ENCODE data around the gene CSK. TPM values are rescaled to one million over a fixed set of nuclear protein-coding genes. Genes with fewer than 3 reads are reported as not detected.
A peak's percentile ranks its signal among the peaks of the same experiment; 100 is the strongest.

Gene CSK
- total RNA-seq, 1 experiment from 2014 or later: 21.4 TPM

- no peak for DNase-seq (ENCODE audit: low read depth)
These were observed 19.6 kb downstream of the CSK start for GRCh38 chr15:74801311-74801997.

GRCh38 chr15:74802290-74802689, 20.4 kb downstream of the CSK start:
- DNase-seq (ENCODE audit: low read depth): no peak

DNA sequence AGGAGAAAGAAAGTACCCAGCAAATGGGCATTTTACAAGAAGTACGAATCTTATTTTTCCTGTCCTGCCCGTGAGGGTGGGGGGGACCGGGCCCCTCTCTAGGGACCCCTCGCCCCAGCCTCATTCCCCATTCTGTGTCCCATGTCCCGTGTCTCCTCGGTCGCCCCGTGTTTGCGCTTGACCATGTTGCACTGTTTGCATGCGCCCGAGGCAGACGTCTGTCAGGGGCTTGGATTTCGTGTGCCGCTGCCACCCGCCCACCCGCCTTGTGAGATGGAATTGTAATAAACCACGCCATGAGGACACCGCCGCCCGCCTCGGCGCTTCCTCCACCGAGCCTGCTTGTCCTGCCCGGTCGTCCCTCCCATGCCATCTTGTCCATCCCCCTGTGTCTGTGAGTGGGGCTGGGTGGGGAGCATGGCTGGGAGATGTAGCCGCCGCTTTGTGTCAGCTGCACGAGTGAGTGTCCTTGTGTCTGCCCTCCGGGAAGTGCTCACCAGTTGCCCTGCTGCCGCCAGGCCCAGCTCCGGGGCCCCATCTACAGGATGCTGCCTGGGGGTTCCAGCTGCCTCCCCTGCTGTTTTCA, 21.1 kb downstream of the CSK start:
- DNase-seq (ENCODE audit: low read depth): no peak

DNA sequence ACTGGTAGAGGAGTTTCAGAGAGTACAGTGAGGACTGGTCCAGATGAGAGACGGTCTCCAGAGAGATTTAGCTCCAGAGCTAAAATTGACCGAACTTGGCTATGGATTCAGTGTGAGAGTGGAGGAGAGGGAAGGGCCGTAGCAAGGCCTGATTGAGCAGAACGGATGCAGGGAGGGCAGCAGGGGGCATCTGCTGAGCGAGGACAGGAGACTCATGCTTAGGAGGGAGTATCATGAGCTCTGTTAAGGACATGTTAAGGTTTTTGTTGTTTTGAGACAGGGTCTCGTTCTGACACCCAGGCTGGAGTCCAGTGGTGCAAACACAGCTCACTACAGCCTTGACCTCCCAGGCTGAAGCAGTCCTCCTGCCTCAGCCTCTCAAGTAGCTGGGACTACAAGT, 23.1 kb downstream of the CSK start:
- DNase-seq (ENCODE audit: low read depth): no peak

DNA sequence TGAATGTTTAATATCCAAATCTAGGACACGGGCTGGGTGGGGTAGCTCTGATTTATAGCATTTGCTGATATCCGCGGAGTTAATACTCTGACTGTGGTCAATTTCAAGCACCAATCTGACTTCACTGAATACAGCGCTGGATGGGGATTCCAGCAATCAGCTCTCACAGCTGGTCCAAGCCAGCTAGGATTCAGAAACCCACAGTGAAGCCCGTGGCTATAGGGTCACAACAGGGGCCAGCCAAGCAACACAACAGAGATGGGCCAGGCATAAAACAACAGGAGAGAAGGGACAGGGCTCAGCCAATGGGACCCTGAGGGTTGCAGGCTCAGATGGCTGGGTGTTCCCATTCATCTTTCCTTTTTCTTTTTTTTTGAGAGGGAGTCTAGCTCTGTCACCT, 25.4 kb downstream of the CSK start:
- peak; percentile 29 for DNase-seq (ENCODE audit: low read depth)

GRCh38 chr15:74808078-74808839, 26.4 kb downstream of the CSK start:
- DNase-seq (ENCODE audit: low read depth): no peak

- no peak for DNase-seq (ENCODE audit: low read depth)
These were observed 27.0 kb downstream of the CSK start for GRCh38 chr15:74808840-74809229.

- no peak for DNase-seq (ENCODE audit: low read depth)
These were observed 27.4 kb downstream of the CSK start for GRCh38 chr15:74809242-74809641.

GRCh38 chr15:74809956-74810355, 28.1 kb downstream of the CSK start:
- peak; percentile 34 for DNase-seq (ENCODE audit: low read depth)

- no peak for DNase-seq (ENCODE audit: low read depth)
These were observed 30.7 kb downstream of the CSK start, which contains the start of gene LMAN1L for GRCh38 chr15:74812533-74812932. Gene LMAN1L (plus strand): TSS chr15:74812835. CDS start chr15:74812855, 20 bp downstream.

DNA sequence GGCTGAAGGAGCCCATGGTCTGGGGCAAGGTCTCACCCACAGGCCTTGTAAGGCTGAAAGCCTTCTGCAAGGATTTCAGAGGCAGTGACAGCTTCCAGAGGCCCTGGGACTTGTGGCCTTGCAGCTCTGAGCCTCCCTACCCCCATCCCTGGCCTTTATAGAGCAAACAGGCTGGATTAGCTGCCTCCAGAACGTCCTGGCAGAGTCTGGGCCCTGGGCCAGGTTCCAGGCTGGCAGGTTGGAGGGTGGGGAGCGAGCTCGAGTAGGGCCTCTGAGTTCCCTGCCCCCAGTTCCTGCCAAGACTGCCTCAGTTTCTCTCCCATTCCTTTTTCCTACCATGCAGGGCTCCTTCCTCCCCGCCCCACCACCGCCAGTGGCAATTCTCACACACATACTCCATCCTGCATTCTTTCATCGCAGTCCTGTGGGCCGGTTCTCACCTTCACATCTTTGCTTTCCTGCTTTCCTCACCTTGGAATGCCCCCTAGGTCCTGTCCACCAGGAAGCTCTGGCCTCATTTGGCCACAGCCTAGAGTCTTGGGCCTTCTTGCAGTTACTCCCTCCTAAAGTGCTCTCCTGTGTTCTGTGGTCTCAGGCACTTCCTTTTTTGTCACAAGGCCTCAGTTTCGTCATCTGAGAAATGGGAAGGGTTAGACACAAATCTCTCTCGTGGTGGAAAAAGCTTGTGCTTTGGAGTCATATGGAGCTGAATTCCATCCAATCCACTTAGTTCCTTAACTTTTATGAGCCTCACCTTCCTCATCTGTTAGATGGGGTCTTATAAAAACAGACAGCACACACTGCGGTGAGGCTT, 33.4 kb downstream of the CSK start:
- DNase-seq (ENCODE audit: low read depth): no peak

DNA sequence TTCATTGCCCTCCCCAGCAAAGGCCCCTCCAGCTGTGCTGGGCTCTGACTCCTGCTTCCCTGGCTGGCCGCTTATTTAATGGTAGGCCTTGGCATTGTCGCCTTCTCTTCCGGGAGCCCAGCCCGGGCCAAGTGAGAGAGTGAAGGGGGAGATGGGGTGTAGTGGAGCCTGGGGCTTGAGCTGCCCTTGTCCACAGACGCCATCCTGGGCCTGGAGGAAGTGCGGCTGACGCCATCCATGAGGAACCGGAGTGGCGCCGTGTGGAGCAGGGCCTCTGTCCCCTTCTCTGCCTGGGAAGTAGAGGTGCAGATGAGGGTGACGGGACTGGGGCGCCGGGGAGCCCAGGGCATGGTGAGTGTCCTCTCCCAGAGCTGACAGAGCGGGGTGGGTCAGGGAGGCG, 34.1 kb downstream of the CSK start:
- no peak for DNase-seq (ENCODE audit: low read depth)

DNA sequence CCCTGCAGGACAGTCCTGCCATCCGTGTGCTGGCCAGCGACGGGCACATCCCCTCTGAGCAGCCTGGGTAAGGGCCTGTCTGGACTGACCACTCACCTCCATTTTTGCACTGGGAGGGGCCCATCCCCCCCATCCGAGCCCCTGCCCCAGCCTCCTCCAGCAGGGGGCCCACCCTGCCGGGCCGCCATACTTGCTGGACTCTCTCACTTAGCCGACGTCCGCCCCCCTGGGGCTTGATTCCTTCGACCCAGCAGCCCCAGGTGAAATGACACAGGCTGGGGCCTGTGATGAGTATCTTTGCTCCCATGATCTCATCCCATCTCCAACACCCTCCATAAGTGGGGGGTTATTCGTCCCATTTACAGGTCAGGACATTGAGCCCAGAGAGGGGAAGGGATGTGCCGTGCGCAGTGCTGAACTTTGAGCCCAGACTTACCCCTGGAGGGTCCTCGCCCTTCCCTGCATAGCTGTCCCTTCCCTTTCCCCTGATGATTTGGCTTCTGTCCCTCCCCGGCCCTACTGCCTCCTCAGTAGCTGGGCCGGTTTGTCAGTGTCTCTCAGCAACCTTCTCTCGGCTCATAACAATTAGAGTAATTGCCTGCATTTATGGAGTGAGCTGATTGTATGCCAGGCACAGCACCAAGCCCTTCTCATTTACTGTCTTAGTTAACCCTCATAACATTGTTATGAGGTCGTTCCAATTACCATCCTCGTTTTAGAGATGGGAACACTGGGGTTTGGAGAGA, 34.9 kb downstream of the CSK start:
- DNase-seq (ENCODE audit: low read depth): no peak

DNA sequence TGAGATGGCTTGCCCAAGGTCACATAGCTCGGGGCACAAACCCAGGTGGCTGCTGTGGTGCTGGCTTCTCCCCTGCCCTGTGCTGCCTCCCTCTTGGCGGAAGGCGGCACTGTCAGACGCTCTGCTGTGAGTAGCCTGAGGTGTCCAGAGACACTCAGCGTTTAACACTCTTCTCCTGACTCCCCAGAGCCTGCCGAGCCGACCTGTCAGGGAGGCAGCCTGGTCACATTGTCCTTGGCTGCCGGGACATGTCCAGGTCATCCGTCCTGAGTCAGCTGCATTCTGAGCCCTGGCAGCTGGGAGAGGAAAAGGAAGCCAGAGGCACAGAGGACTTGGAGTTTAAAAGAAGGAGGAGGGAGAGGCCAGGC, 35.5 kb downstream of the CSK start:
- peak; percentile 47 for DNase-seq (ENCODE audit: low read depth)

GRCh38 chr15:74820056-74820455, 38.2 kb downstream of the CSK start:
- no peak for DNase-seq (ENCODE audit: low read depth)

DNA sequence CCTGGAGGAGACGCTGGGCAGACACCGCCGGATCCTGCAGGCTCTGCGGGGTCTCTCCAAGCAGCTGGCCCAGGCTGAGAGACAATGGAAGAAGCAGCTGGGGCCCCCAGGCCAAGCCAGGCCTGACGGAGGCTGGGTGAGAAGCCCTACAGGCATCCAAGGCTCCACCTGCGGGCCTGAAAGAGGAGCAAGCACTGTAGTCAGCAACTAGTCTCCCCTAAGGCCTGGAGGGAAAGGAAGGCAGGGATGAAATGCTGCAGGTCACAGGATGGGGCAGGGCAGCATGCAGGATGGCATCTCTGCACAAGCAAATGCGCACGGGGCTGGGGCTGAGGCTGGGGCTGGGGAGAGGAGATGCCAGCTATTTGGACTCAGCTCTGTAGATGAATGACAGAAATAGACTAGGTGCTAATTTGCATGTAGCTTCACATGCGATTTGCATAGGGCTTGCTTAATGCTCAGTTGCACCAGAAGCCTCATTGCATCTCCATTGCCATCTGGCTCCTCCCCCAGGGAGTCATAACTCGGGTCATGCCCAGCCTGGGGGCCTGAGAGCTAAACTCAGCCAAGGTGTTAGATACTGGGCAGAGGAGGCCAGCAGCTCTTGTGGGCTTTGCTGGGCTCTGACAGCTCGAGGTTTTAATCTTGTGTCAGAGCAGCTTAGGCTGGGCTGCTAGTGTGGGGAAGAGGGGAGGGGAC, 39.4 kb downstream of the CSK start:
- DNase-seq (ENCODE audit: low read depth): peak; percentile 26

DNA sequence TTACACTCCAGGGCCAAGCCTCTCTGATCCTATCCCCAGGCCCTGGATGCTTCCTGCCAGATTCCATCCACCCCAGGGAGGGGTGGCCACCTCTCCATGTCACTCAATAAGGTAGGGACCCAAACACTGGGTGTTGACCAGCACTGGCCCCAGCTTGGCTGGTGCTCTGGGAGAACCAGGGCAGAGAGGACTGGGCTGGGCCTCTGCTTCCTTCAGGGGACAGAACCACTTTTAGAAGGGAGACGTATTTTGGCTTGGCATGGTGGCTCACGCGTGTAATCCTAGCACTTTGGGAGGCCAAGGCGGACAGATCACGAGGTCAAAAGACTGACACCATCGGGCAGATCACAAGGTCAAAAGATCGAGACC, 39.9 kb downstream of the CSK start:
- DNase-seq (ENCODE audit: low read depth): no peak

GRCh38 chr15:74822233-74822632, 40.4 kb downstream of the CSK start:
- no peak for DNase-seq (ENCODE audit: low read depth)

- DNase-seq (ENCODE audit: low read depth): no peak
These were observed 41.4 kb downstream of the CSK start for GRCh38 chr15:74823324-74823723.

DNA sequence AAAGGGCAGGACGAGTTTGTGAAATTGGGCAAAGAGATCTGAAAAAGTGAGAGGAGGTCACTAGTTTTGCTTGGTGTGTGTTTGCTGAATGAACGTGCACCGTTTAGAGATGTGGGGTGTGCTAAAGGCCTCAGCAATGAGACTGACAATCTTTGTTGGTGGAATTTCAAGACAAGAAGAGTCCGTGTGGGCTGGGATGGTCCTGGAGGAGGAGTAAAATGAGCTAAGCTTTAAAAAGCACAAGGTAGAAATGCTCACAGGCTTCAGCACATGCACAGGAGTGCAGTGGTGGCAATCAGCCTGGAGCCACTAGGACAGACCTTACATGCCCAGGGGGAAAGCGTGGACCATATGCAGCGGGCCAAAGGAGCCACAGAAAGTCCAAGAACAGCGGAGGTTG, 43.1 kb downstream of the CSK start:
- no peak for DNase-seq (ENCODE audit: low read depth)

- no peak for DNase-seq (ENCODE audit: low read depth)
These were observed 44.0 kb downstream of the CSK start for GRCh38 chr15:74825866-74826265.
